ENCODE results near the gene LRRC42. TPM values are rescaled to one million over a fixed set of nuclear protein-coding genes. Genes with fewer than 3 reads are reported as not detected.

Gene LRRC42
- total RNA-seq, 4 donors from 2014 or later, result 20.1 to 36.3 (median 24.4) TPM

- DNase-seq (ENCODE audit: low spot score in 2 of 2), result no peak
- 81 to 83% methylated on average over 13 of the region's 13 CpGs for WGBS, 2 donors
- intact Hi-C loops (cut with DNase I; ENCODE audit: low total_unique reads), result no loop called here
- H3K4me3 ChIP-seq (ENCODE audit: low read depth, poor library complexity, severe bottlenecking), result no peak overlapping the region
- TF ChIP-seq POLR2A (IDR thresholded peaks at IDR 0.05), result no peak
- TF ChIP-seq CTCF (IDR thresholded peaks at IDR 0.05), result no peak
Observed at GRCh38 chr1:54008876-54009275, 62.7 kb downstream of the LRRC42 start.

- intact Hi-C loops (cut with DNase I; ENCODE audit: low total_unique reads), result no loop called here
- H3K4me3 ChIP-seq (ENCODE audit: low read depth, poor library complexity, severe bottlenecking), result no peak overlapping the region
- DNase-seq (ENCODE audit: low spot score in 2 of 2), result no peak
- WGBS, 2 donors, result 93 to 94% methylated on average over 4 of the region's 4 CpGs
- TF ChIP-seq POLR2A (IDR thresholded peaks at IDR 0.05), result no peak
- TF ChIP-seq CTCF (IDR thresholded peaks at IDR 0.05), result no peak
Observed at GRCh38 chr1:54009406-54009805, 63.3 kb downstream of the LRRC42 start.

GRCh38 chr1:54010415-54011117 lies 64.4 kb downstream of the LRRC42 start:
- WGBS, 2 donors, result 69 to 75% methylated on average over 5 of the region's 5 CpGs
- TF ChIP-seq POLR2A (IDR thresholded peaks at IDR 0.05) (no peak), CTCF (IDR thresholded peaks at IDR 0.05) (no peak)

GRCh38 chr1:54011316-54012007 lies 65.3 kb downstream of the LRRC42 start:
- intact Hi-C loops (cut with DNase I; ENCODE audit: low total_unique reads), result no loop called here
- no peak for DNase-seq (ENCODE audit: low spot score in 2 of 2)
- TF ChIP-seq CTCF (IDR thresholded peaks at IDR 0.05) (no peak), POLR2A (IDR thresholded peaks at IDR 0.05) (no peak)
- no peak overlapping the region for H3K4me3 ChIP-seq (ENCODE audit: low read depth, poor library complexity, severe bottlenecking)
- WGBS, 2 donors, result 82 to 85% methylated on average over 9 of the region's 9 CpGs

More at GRCh38 chr1:54010415-54011117, 64.4 kb downstream of the LRRC42 start:
- intact Hi-C loops (cut with DNase I; ENCODE audit: low total_unique reads), result no loop called here
- DNase-seq (ENCODE audit: low spot score in 2 of 2), result no peak
- H3K4me3 ChIP-seq (ENCODE audit: low read depth, poor library complexity, severe bottlenecking), result no peak overlapping the region

- DNase-seq (ENCODE audit: low spot score in 2 of 2), result no peak
- intact Hi-C loops (cut with DNase I; ENCODE audit: low total_unique reads), result no loop called here
- TF ChIP-seq POLR2A (IDR thresholded peaks at IDR 0.05) (no peak), CTCF (IDR thresholded peaks at IDR 0.05) (no peak)
- no peak overlapping the region for H3K4me3 ChIP-seq (ENCODE audit: low read depth, poor library complexity, severe bottlenecking)
- WGBS, 2 donors, result 81 to 82% methylated on average over 9 of the region's 9 CpGs
Observed at GRCh38 chr1:54012008-54012325, 65.8 kb downstream of the LRRC42 start.
